ENCODE measurements around the gene VSIG1. TPM values are rescaled to one million over a fixed set of nuclear protein-coding genes. Genes with fewer than 3 reads are reported as not detected.

VSIG1 gene
- total RNA-seq, 1 experiment from 2014 or later = 1.5 TPM

DNA sequence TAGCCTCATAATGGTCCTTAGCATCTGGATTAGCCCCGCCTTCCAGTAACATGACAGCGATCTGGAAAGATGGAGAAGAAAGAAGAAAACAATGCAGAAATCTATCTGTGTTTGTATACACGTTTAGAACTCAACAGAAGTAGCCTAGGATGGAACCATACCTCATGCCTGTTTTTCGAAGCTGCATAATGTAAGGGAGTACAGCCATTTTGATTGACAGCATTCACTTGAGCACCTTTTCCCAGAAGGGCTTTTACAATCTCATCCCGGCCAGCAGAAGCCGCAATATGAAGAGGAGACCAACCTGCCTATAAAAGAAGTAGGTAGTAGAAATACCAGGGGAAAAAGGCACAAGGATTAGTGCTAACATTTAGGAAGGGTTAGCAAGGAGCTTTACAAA, 42.9 kb downstream of the VSIG1 start:
- H3K4me1 Mint-ChIP-seq = peaks cover 4 to 5% of the 10 kb centered on the region in 2 experiments

More for the DNA sequence above, 42.9 kb downstream of the VSIG1 start:
- no peak overlapping the region for H3K27ac Mint-ChIP-seq
- no peak overlapping the region for H2BK20ac ChIP-seq (ENCODE audit: low read depth, low read length, poor library complexity, severe bottlenecking)
- no peaks in the 10 kb centered on the region for H3K9me3 ChIP-seq (ENCODE audit: control insufficient read depth, low read depth, low read length)
- no peaks in the 10 kb centered on the region for H3K9me3 Mint-ChIP-seq
- no peak overlapping the region for H4K91ac ChIP-seq (ENCODE audit: insufficient read length, low read depth, low read length)
- no peak overlapping the region for H3K56ac ChIP-seq (ENCODE audit: insufficient read length, low read depth, low read length)
- no peak overlapping the region for H3K4me2 ChIP-seq (ENCODE audit: insufficient read depth, insufficient read length, low read length)
- H3K18ac ChIP-seq (ENCODE audit: insufficient read length, low read depth, low read length) = no peak overlapping the region
- no peak overlapping the region for H2BK120ac ChIP-seq (ENCODE audit: low read depth, low read length, poor library complexity, severe bottlenecking)
- H3K9ac ChIP-seq (ENCODE audit: extremely low read depth, insufficient read length, low read length) = no peak overlapping the region
- TF ChIP-seq, protein P1, sequence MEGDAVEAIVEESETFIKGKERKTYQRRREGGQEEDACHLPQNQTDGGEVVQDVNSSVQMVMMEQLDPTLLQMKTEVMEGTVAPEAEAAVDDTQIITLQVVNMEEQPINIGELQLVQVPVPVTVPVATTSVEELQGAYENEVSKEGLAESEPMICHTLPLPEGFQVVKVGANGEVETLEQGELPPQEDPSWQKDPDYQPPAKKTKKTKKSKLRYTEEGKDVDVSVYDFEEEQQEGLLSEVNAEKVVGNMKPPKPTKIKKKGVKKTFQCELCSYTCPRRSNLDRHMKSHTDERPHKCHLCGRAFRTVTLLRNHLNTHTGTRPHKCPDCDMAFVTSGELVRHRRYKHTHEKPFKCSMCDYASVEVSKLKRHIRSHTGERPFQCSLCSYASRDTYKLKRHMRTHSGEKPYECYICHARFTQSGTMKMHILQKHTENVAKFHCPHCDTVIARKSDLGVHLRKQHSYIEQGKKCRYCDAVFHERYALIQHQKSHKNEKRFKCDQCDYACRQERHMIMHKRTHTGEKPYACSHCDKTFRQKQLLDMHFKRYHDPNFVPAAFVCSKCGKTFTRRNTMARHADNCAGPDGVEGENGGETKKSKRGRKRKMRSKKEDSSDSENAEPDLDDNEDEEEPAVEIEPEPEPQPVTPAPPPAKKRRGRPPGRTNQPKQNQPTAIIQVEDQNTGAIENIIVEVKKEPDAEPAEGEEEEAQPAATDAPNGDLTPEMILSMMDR (conservative IDR thresholded peaks at IDR 0.05) = no peak
- no peak overlapping the region for H3K27ac ChIP-seq (ENCODE audit: insufficient read length, low read depth, low read length)
- peaks cover 6 to 33% (median 19%) of the 10 kb centered on the region in 3 experiments; a peak in 6 of 7 replicates for H3K36me3 Mint-ChIP-seq (ENCODE audit: insufficient read depth in 1 of 3, low read depth in 3 of 3)
- H4K20me1 ChIP-seq (ENCODE audit: control insufficient read depth, insufficient read depth, insufficient read length) = no peaks in the 10 kb centered on the region
- no peak overlapping the region for H3T11ph ChIP-seq (ENCODE audit: low read length)
- H4K5ac ChIP-seq (ENCODE audit: insufficient read length, low read depth, low read length) = no peak overlapping the region
- no peak overlapping the region for H3K4ac ChIP-seq (ENCODE audit: low read depth, low read length)
- no peaks in the 10 kb centered on the region for H3K27me3 Mint-ChIP-seq (ENCODE audit: low read depth)
- no CpG with 5 or more reads among the region's 6 CpGs for WGBS (ENCODE audit: extremely low coverage, insufficient read length, low lambda C conversion rate)
- H3K4me3 Mint-ChIP-seq = no peak overlapping the region
- no peak overlapping the region for H2BK5ac ChIP-seq (ENCODE audit: insufficient read length, low read length)
- no peak overlapping the region for H2AFZ ChIP-seq (ENCODE audit: low read length)
- no peak for DNase-seq
- no peak overlapping the region for H2BK12ac ChIP-seq (ENCODE audit: insufficient read length, low read depth, low read length)
- no peaks in the 10 kb centered on the region for H3K79me1 ChIP-seq (ENCODE audit: insufficient read depth, low read depth, low read length, poor library complexity, severe bottlenecking)
- H3K23ac ChIP-seq (ENCODE audit: insufficient read length, low read depth, low read length) = no peak overlapping the region
- no peaks in the 10 kb centered on the region for H3K27me3 ChIP-seq (ENCODE audit: insufficient read depth, low read length)
- no peaks in the 10 kb centered on the region for H3K79me2 ChIP-seq (ENCODE audit: insufficient read depth, low read length)
- H2AK5ac ChIP-seq (ENCODE audit: insufficient read length, low read length) = no peak overlapping the region
- H3K23me2 ChIP-seq (ENCODE audit: insufficient read length, low read depth, low read length, poor library complexity, severe bottlenecking) = peaks cover 6% of the 10 kb centered on the region
- no peaks in the 10 kb centered on the region for H3K4me1 ChIP-seq (ENCODE audit: insufficient read depth, low read length)
- no peak overlapping the region for H3K14ac ChIP-seq (ENCODE audit: insufficient read depth, low read length)
- no peak overlapping the region for H2BK15ac ChIP-seq (ENCODE audit: low read depth, low read length)
- no peak overlapping the region for H4K8ac ChIP-seq (replicated peaks; ENCODE audit: insufficient read length, low read depth, low read length)
